ENCODE data around the gene WNT10A.

- TF ChIP-seq, protein P1, sequence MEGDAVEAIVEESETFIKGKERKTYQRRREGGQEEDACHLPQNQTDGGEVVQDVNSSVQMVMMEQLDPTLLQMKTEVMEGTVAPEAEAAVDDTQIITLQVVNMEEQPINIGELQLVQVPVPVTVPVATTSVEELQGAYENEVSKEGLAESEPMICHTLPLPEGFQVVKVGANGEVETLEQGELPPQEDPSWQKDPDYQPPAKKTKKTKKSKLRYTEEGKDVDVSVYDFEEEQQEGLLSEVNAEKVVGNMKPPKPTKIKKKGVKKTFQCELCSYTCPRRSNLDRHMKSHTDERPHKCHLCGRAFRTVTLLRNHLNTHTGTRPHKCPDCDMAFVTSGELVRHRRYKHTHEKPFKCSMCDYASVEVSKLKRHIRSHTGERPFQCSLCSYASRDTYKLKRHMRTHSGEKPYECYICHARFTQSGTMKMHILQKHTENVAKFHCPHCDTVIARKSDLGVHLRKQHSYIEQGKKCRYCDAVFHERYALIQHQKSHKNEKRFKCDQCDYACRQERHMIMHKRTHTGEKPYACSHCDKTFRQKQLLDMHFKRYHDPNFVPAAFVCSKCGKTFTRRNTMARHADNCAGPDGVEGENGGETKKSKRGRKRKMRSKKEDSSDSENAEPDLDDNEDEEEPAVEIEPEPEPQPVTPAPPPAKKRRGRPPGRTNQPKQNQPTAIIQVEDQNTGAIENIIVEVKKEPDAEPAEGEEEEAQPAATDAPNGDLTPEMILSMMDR (conservative IDR thresholded peaks at IDR 0.05; ENCODE audit: low read length) = no peak
- TF ChIP-seq EZH2phosphoT487 (IDR thresholded peaks at IDR 0.05; ENCODE audit: borderline replicate concordance) = no peak
Observed at GRCh38 chr2:218832520-218832919, 48.1 kb upstream of the WNT10A start.
